Endothelial cell of umbilical vein (primary cell): ENCODE results near the gene GRK5. TPM values are rescaled to one million over a fixed set of nuclear protein-coding genes. Genes with fewer than 3 reads are reported as not detected.

Experiments
- BruUV-seq: library from RNA; stranded (reverse); fragments of 400-500 nt; replicated peaks from 2 replicates; lab custom pipeline; 2021; lab: Mats Ljungman, UMichigan
- CTCF ChIA-PET: fragments of 300-600, 350-600 bp; sonication (Branson Sonifier 250); formaldehyde crosslinking; loops from one replicate; lab custom pipeline; 2021; ENCODE audit warnings: antibody characterized with exemption, inconsistent platforms; lab: Charles Lee
- POLR2A ChIA-PET: fragments of 300-600, 350-600 bp; sonication (Branson Sonifier 250); formaldehyde crosslinking; loops from one replicate; lab custom pipeline; 2021; ENCODE audit warnings: antibody characterized with exemption, inconsistent platforms; lab: Charles Lee
- DNase-seq: peaks from one replicate; pipeline ENCODE4 v3.0.0-alpha.2; 2011; ENCODE audit warnings: low read depth, low spot score
- FAIRE-seq: peaks from 2 replicates; lab custom pipeline; 2011; peaks lifted over from hg19 to GRCh38; lab: Jason Lieb, UNC
- H2AFZ ChIP-seq: 2 replicates; pipeline ENCODE4 v1.6.0; 2012; ENCODE audit warnings: low read depth, low read length, control low read depth, inconsistent platforms
- H3K27ac ChIP-seq: 2 replicates; pipeline ENCODE4 v1.5.1; 2011; ENCODE audit warnings: low read depth, mild to moderate bottlenecking, control low read depth, low read length, moderate library complexity; ENCODE audit not compliant: insufficient read depth
- H3K27me3 ChIP-seq, 2 experiments: 2 replicates each; pipeline versions ENCODE4 v1.6.0 to v1.6.1; 2011; ENCODE audit warnings: low read length in 2 of 2, mixed read lengths in 1 of 2; ENCODE audit not compliant: control insufficient read depth in 2 of 2, insufficient read depth in 2 of 2
- H3K36me3 ChIP-seq, 2 experiments: 2 replicates in 1 of 2; 3 replicates in 1 of 2; pipeline ENCODE4 v1.5.1; 2011; ENCODE audit warnings: low read length in 2 of 2, mild to moderate bottlenecking in 1 of 2, moderate library complexity in 1 of 2; ENCODE audit not compliant: control insufficient read depth in 2 of 2, insufficient read depth in 2 of 2; ENCODE audit errors: extremely low read depth in 1 of 2
- H3K4me1 ChIP-seq: 3 replicates; pipeline ENCODE4 v1.5.1; 2011; ENCODE audit warnings: mild to moderate bottlenecking, low read length; ENCODE audit not compliant: control insufficient read depth, insufficient read depth; ENCODE audit errors: extremely low read depth
- H3K4me2 ChIP-seq: 2 replicates; pipeline ENCODE4 v1.6.1; 2011; ENCODE audit warnings: low read length, control low read depth, mixed read lengths; ENCODE audit not compliant: insufficient read depth
- H3K4me3 ChIP-seq, 3 experiments: fragments of 200-600 bp in 1 of 3; sonication (generic), shearing (Covaris generic) in 1 of 3; replicated peaks in 1 of 3; 2 replicates each; pipeline ENCODE4 v1.5.1; 2011 to 2016; ENCODE audit warnings: control low read depth in 3 of 3, low read length in 3 of 3, mild to moderate bottlenecking in 2 of 3, inconsistent platforms in 1 of 3, low read depth in 1 of 3, moderate library complexity in 1 of 3; ENCODE audit not compliant: insufficient read depth in 1 of 3
- H3K79me2 ChIP-seq: 2 replicates; pipeline ENCODE4 v1.6.0; 2012; ENCODE audit warnings: low read length, inconsistent platforms; ENCODE audit not compliant: control insufficient read depth, insufficient read depth
- H3K9ac ChIP-seq: replicated peaks from 2 replicates; pipeline ENCODE3; 2011; ENCODE audit warnings: low read length, control low read depth; ENCODE audit not compliant: insufficient read depth; ENCODE audit errors: extremely low read depth
- H3K9me1 ChIP-seq: replicated peaks from 3 replicates; pipeline ENCODE4 v1.6.0; 2011; ENCODE audit warnings: mild to moderate bottlenecking, low read length; ENCODE audit not compliant: control insufficient read depth, insufficient read depth; ENCODE audit errors: extremely low read depth
- H3K9me3 ChIP-seq: replicated peaks from 2 replicates; pipeline ENCODE4 v1.5.1; 2012; ENCODE audit warnings: low read length, inconsistent platforms; ENCODE audit not compliant: control insufficient read depth, insufficient read depth
- H4K20me1 ChIP-seq: replicated peaks from 2 replicates; pipeline ENCODE3; 2011; ENCODE audit warnings: mild to moderate bottlenecking, low read length; ENCODE audit not compliant: control insufficient read depth, insufficient read depth; ENCODE audit errors: extremely low read depth
- CTCF ChIP-seq, 2 donors: IDR thresholded peaks; 1 replicate in 1 of 2; 2 replicates in 1 of 2; pipeline ENCODE4 v1.5.1; 2011; ENCODE audit warnings: low read length in 2 of 2, mild to moderate bottlenecking in 2 of 2, moderate library complexity in 2 of 2, control low read depth in 1 of 2, inconsistent platforms in 1 of 2, low read depth in 1 of 2; ENCODE audit not compliant: insufficient read depth in 1 of 2; ENCODE audit errors: extremely low read depth in 1 of 2
- GATA2 ChIP-seq: IDR thresholded peaks from 2 replicates; pipeline ENCODE4 v1.7.0; 2011; ENCODE audit warnings: low read depth, mild to moderate bottlenecking, moderate library complexity, mixed read lengths, low read length; ENCODE audit not compliant: insufficient read length, insufficient read depth
- JUN ChIP-seq: IDR thresholded peaks from 2 replicates; pipeline ENCODE4 v1.6.1; 2011; ENCODE audit warnings: borderline replicate concordance, low read depth; ENCODE audit not compliant: insufficient read length, insufficient read depth
- MAX ChIP-seq: IDR thresholded peaks from 2 replicates; pipeline ENCODE4 v1.6.1; 2011; ENCODE audit not compliant: insufficient read depth, insufficient read length
- POLR2A ChIP-seq: IDR thresholded peaks from 2 replicates; pipeline ENCODE4 v1.6.1; 2012; ENCODE audit warnings: low read depth, mild to moderate bottlenecking, control low read depth, low read length
- POLR2AphosphoS5 ChIP-seq: IDR thresholded peaks from 2 replicates; pipeline ENCODE4 v1.6.1; 2012; ENCODE audit warnings: low read depth, mild to moderate bottlenecking, control low read depth, low read length, moderate library complexity; ENCODE audit not compliant: insufficient read depth
- dilution Hi-C: fragments of 300-500 bp; cut with MboI; formaldehyde crosslinking; loops from one replicate; pipeline ENCODE4 v1.15.0; 2019; ENCODE audit warnings: low sequenced_read_pairs; ENCODE audit not compliant: extremely low pct_ligation_motif_present
- intact Hi-C: fragments of 100-400 bp; cut with micrococcal nuclease; formaldehyde crosslinking; loops from one replicate; pipeline ENCODE4 v1.10.0; 2022
- polyA plus RNA-seq, 4 experiments: library from polyadenylated mRNA; depleted of rRNA in 3 of 4; stranded (reverse) in 3 of 4; unstranded in 1 of 4; fragments of >200 nt; gene quantifications; 2 replicates each; pipeline versions ENCODE4 v1.2.1 to v1.2.3, GENCODE V29; 2011 to 2012; ENCODE audit warnings: missing spikeins in 1 of 4
- total RNA-seq: library from RNA; stranded (reverse); gene quantifications from 2 replicates; pipeline ENCODE4 v1.2.3, GENCODE V29; 2021

The GRK5 gene
- total and polyA plus RNA-seq, 2 donors (not counting 3 experiments of a cell fraction or from before 2014, with no cell fraction given): 13.1 to 29.5 TPM

- DNase-seq: no peak
- H3K4me2 ChIP-seq: no peak overlapping the region
- FAIRE-seq: no peak
- no TSS peak for BruUV-seq
- TF ChIP-seq POLR2AphosphoS5 (no peak), CTCF (IDR thresholded peaks at IDR 0.05; ENCODE audit: extremely low read depth in 1 of 2, insufficient read depth in 1 of 2, low read depth in 1 of 2, low read length in 2 of 2) (no peak), POLR2A (no peak)
- peaks cover 10% of the 10 kb centered on the region for H3K4me1 ChIP-seq
- H4K20me1 ChIP-seq: no peaks in the 10 kb centered on the region
- dilution Hi-C loops (no loop called here), intact Hi-C loops (no loop called here)
- no peak overlapping the region for H3K27ac ChIP-seq
- no peaks in the 10 kb centered on the region for H3K27me3 ChIP-seq
- ChIA-PET POLR2A (no interaction called here), CTCF (interaction anchor here (1.2 kb wide), 1 partner anchor 31 kb away, joined by 4 read pairs; no protein-coding TSS in a partner anchor)
- no peaks in the 10 kb centered on the region for H3K36me3 ChIP-seq
- H2AFZ ChIP-seq: no peak overlapping the region
- no peaks in the 10 kb centered on the region for H3K79me2 ChIP-seq
- no peak overlapping the region for H3K9ac ChIP-seq
- H3K4me3 ChIP-seq: no peak overlapping the region
- no peaks in the 10 kb centered on the region for H3K9me3 ChIP-seq
- no peaks in the 10 kb centered on the region for H3K9me1 ChIP-seq
Measured at GRCh38 chr10:119241066-119241465, 33.7 kb downstream of the GRK5 start.

GRCh38 chr10:119242186-119242585 is 34.8 kb downstream of the GRK5 start:
- no peaks in the 10 kb centered on the region for H4K20me1 ChIP-seq
- TF ChIP-seq MAX (no peak), GATA2 (no peak), JUN (no peak)
- H3K4me1 ChIP-seq: peaks cover 17% of the 10 kb centered on the region
- FAIRE-seq (no peak), DNase-seq (no peak)
- H3K36me3 ChIP-seq: no peaks in the 10 kb centered on the region
- no peaks in the 10 kb centered on the region for H3K9me1 ChIP-seq
- no peak overlapping the region for H3K9ac ChIP-seq
- no peaks in the 10 kb centered on the region for H3K79me2 ChIP-seq
- H3K27ac ChIP-seq: no peak overlapping the region
- no peak overlapping the region for H3K4me3 ChIP-seq
- H2AFZ ChIP-seq: no peak overlapping the region
- intact Hi-C loops: no loop called here
- no peaks in the 10 kb centered on the region for H3K27me3 ChIP-seq
- dilution Hi-C loops: no loop called here
- no peaks in the 10 kb centered on the region for H3K9me3 ChIP-seq
- ChIA-PET POLR2A (interaction anchor here (0.8 kb wide), 1 partner anchor 11 kb away, joined by 3 read pairs; no protein-coding TSS in a partner anchor), CTCF (interaction anchor here (1.2 to 2.7 kb wide), 3 partner anchors 8 to 32 kb away, joined by 4 to 9 read pairs (median 4); no protein-coding TSS in a partner anchor)
- H3K4me2 ChIP-seq: no peak overlapping the region
- BruUV-seq: no TSS peak
